ENCODE results near the gene NMNAT2. TPM values are rescaled to one million over a fixed set of nuclear protein-coding genes. Genes with fewer than 3 reads are reported as not detected.
"Not testable (repeated sequence)": the region's sequence is repeated elsewhere in the genome, so short reads cannot be mapped to it uniquely, and the experiment has no call there.

Gene NMNAT2
- total RNA-seq, 2 experiments from 2014 or later = not detected

GRCh38 chr1:183432548-183432875, 14.3 kb upstream of the NMNAT2 start:
- Histone ChIP-seq H4K20me1 (ENCODE audit: insufficient read depth, low read length) (no peaks in the 10 kb centered on the region), H3K9me3 (ENCODE audit: low read length) (no peaks in the 10 kb centered on the region), H3K4me2 (ENCODE audit: low read length) (no peak overlapping the region), H2AFZ (ENCODE audit: low read length) (no peak overlapping the region), H3K9me2 (ENCODE audit: insufficient read depth, low read length) (no peaks in the 10 kb centered on the region), H3K79me2 (ENCODE audit: insufficient read depth, low read depth, low read length) (no peaks in the 10 kb centered on the region), H3K4me3 (ENCODE audit: low read depth, low read length, poor library complexity, severe bottlenecking) (no peak overlapping the region), H3K4me1 (ENCODE audit: insufficient read depth, low read length, poor library complexity, severe bottlenecking) (no peaks in the 10 kb centered on the region), H3K36me3 (ENCODE audit: insufficient read depth, low read length) (no peaks in the 10 kb centered on the region), H3K27ac (ENCODE audit: low read depth, low read length, poor library complexity, severe bottlenecking) (no peak overlapping the region)
- TF ChIP-seq, protein P1, sequence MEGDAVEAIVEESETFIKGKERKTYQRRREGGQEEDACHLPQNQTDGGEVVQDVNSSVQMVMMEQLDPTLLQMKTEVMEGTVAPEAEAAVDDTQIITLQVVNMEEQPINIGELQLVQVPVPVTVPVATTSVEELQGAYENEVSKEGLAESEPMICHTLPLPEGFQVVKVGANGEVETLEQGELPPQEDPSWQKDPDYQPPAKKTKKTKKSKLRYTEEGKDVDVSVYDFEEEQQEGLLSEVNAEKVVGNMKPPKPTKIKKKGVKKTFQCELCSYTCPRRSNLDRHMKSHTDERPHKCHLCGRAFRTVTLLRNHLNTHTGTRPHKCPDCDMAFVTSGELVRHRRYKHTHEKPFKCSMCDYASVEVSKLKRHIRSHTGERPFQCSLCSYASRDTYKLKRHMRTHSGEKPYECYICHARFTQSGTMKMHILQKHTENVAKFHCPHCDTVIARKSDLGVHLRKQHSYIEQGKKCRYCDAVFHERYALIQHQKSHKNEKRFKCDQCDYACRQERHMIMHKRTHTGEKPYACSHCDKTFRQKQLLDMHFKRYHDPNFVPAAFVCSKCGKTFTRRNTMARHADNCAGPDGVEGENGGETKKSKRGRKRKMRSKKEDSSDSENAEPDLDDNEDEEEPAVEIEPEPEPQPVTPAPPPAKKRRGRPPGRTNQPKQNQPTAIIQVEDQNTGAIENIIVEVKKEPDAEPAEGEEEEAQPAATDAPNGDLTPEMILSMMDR (conservative IDR thresholded peaks at IDR 0.05; ENCODE audit: low read length) = no peak
- TF ChIP-seq EZH2phosphoT487 (IDR thresholded peaks at IDR 0.05; ENCODE audit: borderline replicate concordance, low read depth, low read length) = no peak
- DNase-seq (ENCODE audit: low spot score) = no peak
- CTCF ChIA-PET (ENCODE audit: unreplicated experiment) = no interaction called here
- intact Hi-C loops (cut with micrococcal nuclease; ENCODE audit: unreplicated experiment) = no loop called here
- POLR2A ChIA-PET = interaction anchor here (0.5 to 1.0 kb wide), 2 partner anchors 47 to 253 kb away, joined by 3 to 4 read pairs; no protein-coding TSS in a partner anchor
- no TSS peak for BruUV-seq (replicated peaks)

DNA sequence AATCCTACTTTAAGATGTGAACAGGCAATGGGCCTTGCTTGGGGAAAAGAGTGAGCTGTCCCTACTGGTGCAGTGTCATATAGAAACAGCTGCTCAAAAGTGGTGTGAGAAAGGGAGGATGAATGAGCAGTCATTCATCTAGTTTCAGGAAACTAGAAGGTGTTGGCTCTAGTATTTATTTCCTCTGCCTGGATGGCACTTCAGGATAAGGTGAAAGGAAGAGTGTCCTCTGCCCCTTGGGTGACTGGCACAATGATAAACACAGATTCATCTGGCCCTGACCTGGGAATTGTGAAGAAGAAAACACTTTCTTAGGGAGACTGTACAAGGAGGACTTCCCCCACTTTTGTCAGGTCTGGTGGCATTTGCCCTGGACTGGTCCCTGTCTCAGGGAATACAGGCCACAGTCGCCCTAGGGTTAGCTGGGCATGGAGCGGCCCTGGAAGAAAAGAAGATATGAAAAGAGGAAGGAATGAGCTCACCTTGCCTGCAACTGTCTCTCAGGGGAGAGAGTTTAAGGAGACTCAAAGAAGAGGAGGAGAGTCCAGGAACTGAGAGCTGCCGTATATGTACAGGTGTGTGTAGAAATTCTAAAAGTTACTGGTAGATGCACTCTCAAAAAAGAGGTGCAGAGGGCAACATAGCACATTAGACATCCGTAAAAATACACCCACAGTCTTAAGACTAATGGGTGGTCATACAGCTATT, 13.8 kb upstream of the NMNAT2 start:
- no peaks in the 10 kb centered on the region for H3K4me1 ChIP-seq (ENCODE audit: insufficient read depth, low read length, poor library complexity, severe bottlenecking)
- ChIA-PET POLR2A (interaction anchor here (0.5 to 1.0 kb wide), 2 partner anchors 47 to 254 kb away, joined by 3 to 4 read pairs; no protein-coding TSS in a partner anchor), CTCF (ENCODE audit: unreplicated experiment) (no interaction called here)
- no peak for DNase-seq (ENCODE audit: low spot score)
- no peak overlapping the region for H2AFZ ChIP-seq (ENCODE audit: low read length)
- H4K20me1 ChIP-seq (ENCODE audit: insufficient read depth, low read length) = no peaks in the 10 kb centered on the region
- BruUV-seq (replicated peaks) = no TSS peak
- H3K4me3 ChIP-seq (ENCODE audit: low read depth, low read length, poor library complexity, severe bottlenecking) = no peak overlapping the region
- H3K27ac ChIP-seq (ENCODE audit: low read depth, low read length, poor library complexity, severe bottlenecking) = no peak overlapping the region
- no peaks in the 10 kb centered on the region for H3K79me2 ChIP-seq (ENCODE audit: insufficient read depth, low read depth, low read length)
- no peak overlapping the region for H3K4me2 ChIP-seq (ENCODE audit: low read length)
- no peaks in the 10 kb centered on the region for H3K9me2 ChIP-seq (ENCODE audit: insufficient read depth, low read length)
- intact Hi-C loops (cut with micrococcal nuclease; ENCODE audit: unreplicated experiment) = no loop called here
- TF ChIP-seq, protein P1 (conservative IDR thresholded peaks at IDR 0.05; ENCODE audit: low read length) = no peak
- no peak for TF ChIP-seq EZH2phosphoT487 (IDR thresholded peaks at IDR 0.05; ENCODE audit: borderline replicate concordance, low read depth, low read length)
- H3K36me3 ChIP-seq (ENCODE audit: insufficient read depth, low read length) = no peaks in the 10 kb centered on the region
- H3K9me3 ChIP-seq (ENCODE audit: low read length) = no peaks in the 10 kb centered on the region

DNA sequence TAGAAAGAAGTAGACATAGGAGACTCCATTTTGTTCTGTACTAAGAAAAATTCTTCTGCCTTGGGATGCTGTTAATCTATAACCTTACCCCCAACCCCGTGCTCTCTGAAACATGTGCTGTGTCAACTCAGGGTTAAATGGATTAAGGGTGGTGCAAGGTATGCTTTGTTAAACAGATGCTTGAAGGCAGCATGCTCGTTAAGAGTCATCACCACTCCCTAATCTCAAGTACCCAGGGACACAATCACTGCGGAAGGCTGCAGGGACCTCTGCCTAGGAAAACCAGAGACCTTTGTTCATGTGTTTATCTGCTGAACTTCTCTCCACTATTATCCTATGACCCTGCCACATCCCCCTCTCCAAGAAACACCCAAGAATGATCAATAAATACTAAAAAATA, 9.4 kb upstream of the NMNAT2 start:
- H3K4me2 ChIP-seq (ENCODE audit: low read length); H2AFZ ChIP-seq (ENCODE audit: low read length); DNase-seq (ENCODE audit: low spot score); H3K79me2 ChIP-seq (ENCODE audit: insufficient read depth, low read depth, low read length); H3K36me3 ChIP-seq (ENCODE audit: insufficient read depth, low read length); H4K20me1 ChIP-seq (ENCODE audit: insufficient read depth, low read length); H3K9me2 ChIP-seq (ENCODE audit: insufficient read depth, low read length); CTCF ChIA-PET (ENCODE audit: unreplicated experiment); H3K4me1 ChIP-seq (ENCODE audit: insufficient read depth, low read length, poor library complexity, severe bottlenecking); H3K9me3 ChIP-seq (ENCODE audit: low read length); H3K4me3 ChIP-seq (ENCODE audit: low read depth, low read length, poor library complexity, severe bottlenecking); BruUV-seq (replicated peaks); intact Hi-C loops (cut with micrococcal nuclease; ENCODE audit: unreplicated experiment); H3K27ac ChIP-seq (ENCODE audit: low read depth, low read length, poor library complexity, severe bottlenecking); POLR2A ChIA-PET: not testable (repeated sequence)

All from OCI-LY7 (cell line).